ENCODE measurements around the gene LRFN2. TPM values are rescaled to one million over a fixed set of nuclear protein-coding genes. Genes with fewer than 3 reads are reported as not detected.
A peak's percentile ranks its signal among the peaks of the same experiment; 100 is the strongest.

The LRFN2 gene
- total RNA-seq, 6 donors from 2014 or later: 0.06 to 0.20 TPM; not detected in 4

- no peaks in the 10 kb centered on the region for H3K36me3 ChIP-seq
- DNase-seq (peak in 1 of 2 donors; percentile 9), ATAC-seq (ENCODE audit: low FRiP score in 2 of 2) (no peak)
- H3K4me1 ChIP-seq: no peaks in the 10 kb centered on the region
- H3K4me3 ChIP-seq: no peak overlapping the region
- TF ChIP-seq POLR2AphosphoS5 (IDR thresholded peaks at IDR 0.05) (no peak), EP300 (IDR thresholded peaks at IDR 0.05) (no peak), POLR2A (IDR thresholded peaks at IDR 0.05) (no peak)
- TF ChIP-seq, protein P1, sequence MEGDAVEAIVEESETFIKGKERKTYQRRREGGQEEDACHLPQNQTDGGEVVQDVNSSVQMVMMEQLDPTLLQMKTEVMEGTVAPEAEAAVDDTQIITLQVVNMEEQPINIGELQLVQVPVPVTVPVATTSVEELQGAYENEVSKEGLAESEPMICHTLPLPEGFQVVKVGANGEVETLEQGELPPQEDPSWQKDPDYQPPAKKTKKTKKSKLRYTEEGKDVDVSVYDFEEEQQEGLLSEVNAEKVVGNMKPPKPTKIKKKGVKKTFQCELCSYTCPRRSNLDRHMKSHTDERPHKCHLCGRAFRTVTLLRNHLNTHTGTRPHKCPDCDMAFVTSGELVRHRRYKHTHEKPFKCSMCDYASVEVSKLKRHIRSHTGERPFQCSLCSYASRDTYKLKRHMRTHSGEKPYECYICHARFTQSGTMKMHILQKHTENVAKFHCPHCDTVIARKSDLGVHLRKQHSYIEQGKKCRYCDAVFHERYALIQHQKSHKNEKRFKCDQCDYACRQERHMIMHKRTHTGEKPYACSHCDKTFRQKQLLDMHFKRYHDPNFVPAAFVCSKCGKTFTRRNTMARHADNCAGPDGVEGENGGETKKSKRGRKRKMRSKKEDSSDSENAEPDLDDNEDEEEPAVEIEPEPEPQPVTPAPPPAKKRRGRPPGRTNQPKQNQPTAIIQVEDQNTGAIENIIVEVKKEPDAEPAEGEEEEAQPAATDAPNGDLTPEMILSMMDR (IDR thresholded peaks at IDR 0.05): no peak
- no peaks in the 10 kb centered on the region for H3K27me3 ChIP-seq
- no peak overlapping the region for H3K27ac ChIP-seq
- H3K9me3 ChIP-seq: no peaks in the 10 kb centered on the region
- WGBS, 2 donors: 68 to 76% methylated on average over 11 of the region's 11 CpGs
Measured at GRCh38 chr6:40349901-40350746, 237.0 kb downstream of the LRFN2 start.

GRCh38 chr6:40349123-40349900 lies 237.9 kb downstream of the LRFN2 start:
- Histone ChIP-seq H3K27me3 (no peaks in the 10 kb centered on the region), H3K4me3 (no peak overlapping the region), H3K4me1 (no peaks in the 10 kb centered on the region), H3K27ac (no peak overlapping the region), H3K36me3 (no peaks in the 10 kb centered on the region), H3K9me3 (no peaks in the 10 kb centered on the region)
- ATAC-seq (ENCODE audit: low FRiP score in 2 of 2) (no peak), DNase-seq (peak in 1 of 2 donors; percentile 5)
- no peak for TF ChIP-seq EP300 (IDR thresholded peaks at IDR 0.05)
- TF ChIP-seq POLR2AphosphoS5 (IDR thresholded peaks at IDR 0.05): no peak
- WGBS, 2 donors: 64 to 73% methylated on average over 11 of the region's 11 CpGs

GRCh38 chr6:40348591-40348990 lies 238.6 kb downstream of the LRFN2 start:
- ATAC-seq (ENCODE audit: low FRiP score in 2 of 2) (no peak), DNase-seq (peak in 1 of 2 donors; percentile 2)
- 87 to 92% methylated on average over 3 to 4 of the region's 4 CpGs for WGBS, 2 donors

DNA sequence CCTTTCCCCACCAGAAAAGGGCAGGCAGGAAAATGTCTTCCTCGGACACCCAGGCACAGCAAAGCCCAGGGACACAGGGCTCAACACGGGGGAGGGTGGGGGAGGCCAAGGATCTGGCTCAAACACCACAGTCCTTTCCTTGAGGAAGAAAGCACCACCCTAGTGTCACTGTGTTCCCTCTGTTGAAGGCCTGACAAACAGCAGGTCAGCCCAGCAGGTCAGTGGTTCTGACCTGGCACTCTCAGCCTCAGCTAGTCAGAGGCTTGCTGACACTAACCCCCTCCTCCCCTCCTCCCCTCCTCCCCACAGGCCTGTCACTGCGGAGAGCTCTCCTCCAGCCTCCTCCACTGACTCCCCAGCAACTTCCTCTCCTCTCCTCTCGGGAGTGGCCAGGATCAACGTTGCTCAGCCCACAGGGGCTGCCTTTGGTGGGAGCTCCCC lies 239.6 kb downstream of the LRFN2 start:
- H3K4me3 ChIP-seq: no peak overlapping the region
- DNase-seq (peak in 1 of 2 donors; percentile 15), ATAC-seq (ENCODE audit: low FRiP score in 2 of 2) (no peak)
- H3K27me3 ChIP-seq: no peaks in the 10 kb centered on the region
- no peaks in the 10 kb centered on the region for H3K9me3 ChIP-seq
- no peaks in the 10 kb centered on the region for H3K4me1 ChIP-seq
- no peaks in the 10 kb centered on the region for H3K36me3 ChIP-seq
- 52 to 57% methylated on average over 5 of the region's 5 CpGs for WGBS, 2 donors
- H3K27ac ChIP-seq: no peak overlapping the region
- TF ChIP-seq EP300 (IDR thresholded peaks at IDR 0.05): no peak
- TF ChIP-seq POLR2A (IDR thresholded peaks at IDR 0.05): no peak
- no peak for TF ChIP-seq POLR2AphosphoS5 (IDR thresholded peaks at IDR 0.05)
- TF ChIP-seq, protein P1 (IDR thresholded peaks at IDR 0.05): no peak

More at GRCh38 chr6:40348591-40348990, 238.6 kb downstream of the LRFN2 start:
- H3K27ac ChIP-seq: no peak overlapping the region
- no peaks in the 10 kb centered on the region for H3K9me3 ChIP-seq
- TF ChIP-seq POLR2A (IDR thresholded peaks at IDR 0.05): no peak
- no peak for TF ChIP-seq POLR2AphosphoS5 (IDR thresholded peaks at IDR 0.05)
- TF ChIP-seq, protein P1 (IDR thresholded peaks at IDR 0.05): no peak
- no peak for TF ChIP-seq EP300 (IDR thresholded peaks at IDR 0.05)
- no peaks in the 10 kb centered on the region for H3K36me3 ChIP-seq
- H3K4me1 ChIP-seq: no peaks in the 10 kb centered on the region
- H3K4me3 ChIP-seq: no peak overlapping the region
- no peaks in the 10 kb centered on the region for H3K27me3 ChIP-seq

DNA sequence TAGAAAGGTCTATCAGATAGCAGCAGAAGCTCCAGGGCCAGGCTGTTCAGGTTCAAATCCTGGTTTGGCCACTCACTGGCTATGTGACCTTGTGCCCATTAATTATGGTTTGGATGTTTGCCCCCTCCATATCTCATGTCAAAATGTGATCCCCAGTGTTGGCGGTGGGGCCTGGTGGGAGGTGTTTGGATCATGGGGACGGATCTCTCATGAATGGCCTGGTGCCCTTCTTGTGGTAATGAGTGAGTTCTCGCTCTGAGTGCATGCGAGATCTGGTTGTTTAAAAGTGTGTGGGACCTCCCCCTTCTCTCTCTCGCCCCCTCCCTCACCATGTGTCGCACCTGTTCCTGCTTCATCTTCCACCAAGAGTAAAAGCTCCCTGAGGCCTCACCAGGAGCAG lies 240.9 kb downstream of the LRFN2 start:
- Histone ChIP-seq H3K27ac (no peak overlapping the region), H3K36me3 (no peaks in the 10 kb centered on the region), H3K9me3 (no peaks in the 10 kb centered on the region), H3K4me3 (no peak overlapping the region), H3K27me3 (no peaks in the 10 kb centered on the region), H3K4me1 (no peaks in the 10 kb centered on the region)
- TF ChIP-seq EP300 (IDR thresholded peaks at IDR 0.05) (no peak), POLR2AphosphoS5 (IDR thresholded peaks at IDR 0.05) (no peak), POLR2A (IDR thresholded peaks at IDR 0.05) (no peak)
- TF ChIP-seq, protein P1 (IDR thresholded peaks at IDR 0.05): no peak
- ATAC-seq (ENCODE audit: low FRiP score in 2 of 2) (no peak), DNase-seq (peak in 1 of 2 donors; percentile 4)
- 84 to 93% methylated on average over 6 of the region's 6 CpGs for WGBS, 2 donors
